Activated T-helper 1 cell treated with anti-CD3 and anti-CD28 coated beads, Interleukin-12 subunit alpha, Interleukin-12 subunit beta, Interleukin-2, Interleukin-4 antibody, amounts not matched to agents 30 ng/mL and 10 ng/mL and 1 ng/mL, durations not matched to agents 14 hours and 24 hours and 36 hours (primary cell): ENCODE data around the gene KLHDC8A. TPM values are rescaled to one million over a fixed set of nuclear protein-coding genes. Genes with fewer than 3 reads are reported as not detected.
A peak's percentile ranks its signal among the peaks of the same experiment; 100 is the strongest.

Source experiments
- DNase-seq: peaks from one replicate; pipeline ENCODE4 v3.0.0; 2021; ENCODE audit warnings: low spot score
- H3K27ac Mint-ChIP-seq: one replicate; pipeline ENCODE4 v1.8.0; 2021; ENCODE audit warnings: mild to moderate bottlenecking, mixed read lengths
- H3K27me3 Mint-ChIP-seq: one replicate; pipeline ENCODE4 v1.8.0; 2022; ENCODE audit warnings: mild to moderate bottlenecking, moderate library complexity, mixed read lengths; ENCODE audit not compliant: insufficient read depth
- H3K36me3 Mint-ChIP-seq: one replicate; pipeline ENCODE4 v1.8.0; 2021; ENCODE audit warnings: low read depth, mixed read lengths
- H3K4me1 Mint-ChIP-seq: one replicate; pipeline ENCODE4 v1.8.0; 2021; ENCODE audit warnings: low read depth, mixed read lengths
- H3K4me3 Mint-ChIP-seq: one replicate; pipeline ENCODE4 v1.8.0; 2021; ENCODE audit warnings: mild to moderate bottlenecking, moderate library complexity, mixed read lengths
- H3K9me3 Mint-ChIP-seq: one replicate; pipeline ENCODE4 v1.8.0; 2021; ENCODE audit warnings: mixed read lengths
- intact Hi-C: fragments of 100-400 bp; cut with micrococcal nuclease; formaldehyde crosslinking; loops from one replicate; pipeline ENCODE4 v1.15.1; 2024
- total RNA-seq: library from RNA; stranded (reverse); gene quantifications from 2 replicates; pipeline ENCODE4 v1.2.3, GENCODE V29; 2022

Gene KLHDC8A
- total RNA-seq, 1 donor from 2014 or later, result not detected

DNA sequence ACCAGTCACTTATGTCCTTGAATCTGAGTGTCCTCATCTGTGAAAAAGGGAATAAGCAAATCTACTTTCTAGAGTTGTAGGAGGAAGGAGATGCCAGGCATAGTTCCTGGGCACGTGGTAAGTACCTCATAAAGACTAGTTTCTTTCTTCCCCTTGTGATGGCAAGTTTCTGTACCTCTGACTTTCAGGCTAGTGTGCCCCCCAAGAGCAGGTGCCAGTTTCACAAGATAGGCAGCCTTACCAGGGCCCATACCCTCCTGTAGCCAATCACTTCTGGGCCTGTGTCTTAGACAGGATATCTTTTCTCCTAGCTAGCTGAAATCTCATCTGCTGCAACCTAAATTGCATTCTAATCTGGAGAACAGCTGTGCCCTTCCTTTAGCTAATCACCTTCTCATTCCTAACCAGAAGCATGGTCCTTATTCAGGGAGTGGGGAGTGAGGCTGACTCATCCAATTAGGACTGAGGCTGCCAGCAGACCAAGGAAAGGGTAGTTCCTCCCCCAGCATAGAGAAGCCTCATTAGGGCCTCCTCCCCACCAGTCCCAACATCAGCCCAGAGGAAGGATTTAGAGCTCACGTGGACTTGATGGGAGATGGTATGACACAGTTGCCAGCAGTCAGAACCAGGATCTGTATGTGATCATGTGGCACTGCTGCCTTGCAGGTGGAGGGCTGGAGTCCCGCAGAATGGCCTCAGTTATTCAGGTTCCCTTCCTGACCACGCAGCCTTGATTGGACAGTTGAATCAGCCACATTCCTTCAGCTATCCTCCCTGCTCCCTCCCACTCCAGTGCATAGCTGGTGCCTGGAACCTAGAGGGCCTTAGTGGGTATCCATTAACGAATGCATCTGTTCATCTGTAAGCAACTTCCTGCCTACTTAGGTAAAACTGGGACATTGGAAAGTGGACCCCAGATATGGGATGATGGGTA, 7.9 kb downstream of the KLHDC8A start:
- no peak for DNase-seq
- Mint-ChIP-seq H3K4me1 (peaks cover 8% of the 10 kb centered on the region), H3K9me3 (no peaks in the 10 kb centered on the region), H3K27ac (no peak overlapping the region), H3K27me3 (peaks cover 38% of the 10 kb centered on the region), H3K36me3 (no peaks in the 10 kb centered on the region), H3K4me3 (no peak overlapping the region)
- intact Hi-C loops, result no loop called here

DNA sequence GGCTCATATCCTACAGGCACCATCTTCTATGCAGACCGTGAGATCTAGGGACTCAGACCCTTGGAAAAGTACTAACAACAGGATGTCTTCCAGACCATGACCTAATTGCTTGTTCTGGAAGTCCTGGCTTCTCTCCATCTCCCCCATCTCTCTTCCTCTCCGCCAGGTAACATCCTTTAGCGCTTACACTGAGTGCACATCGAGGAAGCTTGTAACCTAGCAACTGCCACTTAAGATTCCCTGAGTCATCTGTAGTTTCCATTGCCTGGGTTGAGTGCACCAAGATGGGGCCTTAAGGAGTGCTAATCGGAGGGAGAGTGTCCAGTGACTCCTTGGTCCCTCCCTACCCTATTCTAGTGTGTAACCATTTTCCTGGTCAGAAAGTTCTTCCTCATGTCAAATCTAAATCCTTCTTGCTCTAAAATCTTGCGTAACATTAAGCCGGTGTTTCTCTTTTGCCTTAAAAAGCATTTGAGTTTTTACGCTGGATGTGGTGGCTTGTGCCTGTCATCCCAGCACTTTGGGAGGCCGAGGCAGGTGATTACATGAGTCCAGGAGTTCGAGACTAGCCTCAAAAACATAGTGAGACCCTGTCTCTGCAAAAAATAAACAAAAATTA, 9.7 kb downstream of the KLHDC8A start:
- Mint-ChIP-seq H3K27ac (no peak overlapping the region), H3K4me1 (peaks cover 14% of the 10 kb centered on the region), H3K4me3 (no peak overlapping the region), H3K9me3 (no peaks in the 10 kb centered on the region), H3K36me3 (no peaks in the 10 kb centered on the region), H3K27me3 (peaks cover 40% of the 10 kb centered on the region)
- DNase-seq, result no peak
- intact Hi-C loops, result no loop called here

DNA sequence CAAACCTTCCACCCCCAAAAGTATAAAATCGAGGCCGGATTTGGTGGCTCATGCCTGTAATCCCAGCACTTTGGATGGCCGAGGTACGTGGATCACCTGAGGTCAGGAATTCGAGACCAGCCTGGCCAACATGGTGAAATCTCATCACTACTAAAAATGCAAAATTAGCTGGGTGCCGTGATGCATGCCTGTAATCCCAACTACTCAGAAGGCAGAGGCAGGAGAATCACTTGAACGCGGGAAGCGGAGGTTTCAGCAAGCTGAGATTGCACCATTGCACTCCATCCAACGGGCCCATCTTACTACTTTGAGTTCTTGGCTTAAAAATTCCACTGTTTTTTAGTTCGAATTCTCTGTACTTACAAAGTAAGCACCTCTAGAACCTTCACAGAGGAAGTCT, 11.0 kb downstream of the KLHDC8A start:
- Mint-ChIP-seq H3K36me3 (no peaks in the 10 kb centered on the region), H3K4me1 (peaks cover 14% of the 10 kb centered on the region), H3K27me3 (peaks cover 47% of the 10 kb centered on the region), H3K9me3 (no peaks in the 10 kb centered on the region), H3K4me3 (no peak overlapping the region), H3K27ac (no peak overlapping the region)
- intact Hi-C loops, result no loop called here
- DNase-seq, result no peak

DNA sequence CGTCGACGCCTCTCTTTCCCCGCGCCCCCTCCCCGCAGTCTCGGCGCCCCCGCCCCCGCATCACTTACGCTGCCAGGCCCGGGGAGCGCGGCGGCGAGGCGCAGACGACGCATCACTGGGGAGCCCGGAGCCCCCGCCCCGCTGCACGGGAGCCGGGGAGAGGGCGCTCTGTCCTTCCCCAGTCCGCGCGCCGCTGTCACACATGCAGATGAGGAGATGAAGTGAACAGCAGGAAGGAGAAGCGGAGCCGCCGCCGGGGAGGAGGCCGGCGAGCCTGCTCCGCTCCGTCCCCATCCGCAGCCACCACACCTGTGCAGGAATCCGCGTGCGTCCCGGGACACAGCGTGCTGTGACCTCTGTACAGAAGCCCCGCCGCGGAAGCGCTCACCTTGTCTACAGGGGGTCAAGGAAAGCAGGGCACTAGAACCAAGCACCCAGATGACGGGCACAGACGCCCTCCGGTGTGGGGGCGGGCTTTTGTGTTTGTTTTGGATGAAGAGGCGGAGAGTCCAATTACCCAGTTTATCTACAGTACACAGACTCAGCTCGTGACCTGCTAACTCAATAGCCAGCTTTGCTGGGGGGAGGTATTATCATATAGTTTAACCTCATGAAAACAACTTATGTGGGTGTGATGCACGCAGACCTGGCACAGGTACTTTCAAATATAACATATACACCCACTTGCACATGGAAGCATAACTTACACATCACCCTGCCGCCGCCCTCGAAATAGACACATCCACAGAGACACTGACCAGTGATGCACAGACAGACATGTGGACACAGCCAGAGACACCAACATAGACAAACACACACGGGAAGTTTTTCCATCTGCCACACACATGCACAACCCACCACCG, 12.4 kb downstream of the KLHDC8A start:
- H3K4me3 Mint-ChIP-seq, result peak overlapping the region; percentile 53
- peaks cover 48% of the 10 kb centered on the region for H3K27me3 Mint-ChIP-seq
- intact Hi-C loops, result no loop called here
- DNase-seq, result peak; percentile 19
- no peaks in the 10 kb centered on the region for H3K36me3 Mint-ChIP-seq
- no peaks in the 10 kb centered on the region for H3K9me3 Mint-ChIP-seq
- H3K4me1 Mint-ChIP-seq, result peaks cover 18% of the 10 kb centered on the region
- no peak overlapping the region for H3K27ac Mint-ChIP-seq

DNA sequence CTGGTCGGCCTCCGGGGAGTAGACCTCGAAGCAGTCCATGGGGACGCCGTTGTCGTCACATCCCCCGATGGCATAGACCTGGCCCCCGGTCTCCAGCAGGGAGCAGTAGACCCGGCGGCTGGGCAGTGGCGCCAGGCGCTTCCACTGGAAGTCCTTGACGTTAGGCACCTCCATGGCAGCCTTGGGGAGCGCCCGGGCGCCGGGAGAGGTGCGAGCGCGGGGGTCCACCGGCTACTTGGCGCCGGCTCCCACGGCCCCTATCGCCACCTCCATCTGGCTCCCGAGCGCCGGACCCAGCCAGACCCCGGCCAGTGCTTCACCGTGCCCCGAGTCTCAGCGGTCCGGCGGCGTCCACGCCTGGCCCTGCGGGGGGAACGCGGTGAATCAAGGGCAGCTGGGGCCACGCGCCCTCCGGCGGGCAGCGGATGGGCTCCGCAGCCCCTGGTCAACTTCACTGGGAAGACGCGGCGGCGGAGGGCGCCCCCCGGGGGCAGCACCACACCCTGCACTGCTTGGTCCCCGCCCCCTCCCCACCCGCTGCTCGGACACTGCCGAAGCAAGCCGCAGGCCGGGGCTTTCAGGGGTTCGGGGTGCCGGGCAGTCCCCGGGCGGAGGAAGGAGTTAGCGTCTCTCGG, 13.2 kb downstream of the KLHDC8A start:
- Mint-ChIP-seq H3K27me3 (peaks cover 50% of the 10 kb centered on the region), H3K9me3 (no peaks in the 10 kb centered on the region), H3K4me1 (peaks cover 19% of the 10 kb centered on the region), H3K4me3 (no peak overlapping the region), H3K36me3 (no peaks in the 10 kb centered on the region), H3K27ac (no peak overlapping the region)
- no peak for DNase-seq
- intact Hi-C loops, result no loop called here

DNA sequence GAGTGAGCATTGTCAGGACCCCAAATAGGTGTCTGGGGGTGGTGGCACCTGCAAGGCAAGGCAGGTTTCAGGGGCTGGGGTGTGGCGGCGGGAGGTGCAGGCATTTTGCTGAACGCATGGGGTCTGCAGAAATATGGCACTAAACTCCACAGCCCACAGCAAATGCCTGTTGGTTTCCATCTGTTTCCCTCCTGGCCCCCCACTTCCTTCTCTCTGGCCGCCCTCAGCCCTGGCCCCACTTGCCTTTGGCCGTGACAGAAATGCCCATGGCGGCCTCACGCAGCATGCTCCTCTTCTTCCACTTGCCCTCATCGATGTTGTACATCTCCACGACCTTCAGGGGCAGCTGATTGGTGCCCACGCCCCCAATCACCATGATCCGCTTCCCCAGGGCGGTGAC, 13.7 kb downstream of the KLHDC8A start:
- intact Hi-C loops, result no loop called here
- no peak for DNase-seq
- Mint-ChIP-seq H3K27ac (no peak overlapping the region), H3K36me3 (no peaks in the 10 kb centered on the region), H3K4me1 (peaks cover 19% of the 10 kb centered on the region), H3K9me3 (no peaks in the 10 kb centered on the region), H3K4me3 (peak overlapping the region; percentile 61), H3K27me3 (peaks cover 55% of the 10 kb centered on the region)

DNA sequence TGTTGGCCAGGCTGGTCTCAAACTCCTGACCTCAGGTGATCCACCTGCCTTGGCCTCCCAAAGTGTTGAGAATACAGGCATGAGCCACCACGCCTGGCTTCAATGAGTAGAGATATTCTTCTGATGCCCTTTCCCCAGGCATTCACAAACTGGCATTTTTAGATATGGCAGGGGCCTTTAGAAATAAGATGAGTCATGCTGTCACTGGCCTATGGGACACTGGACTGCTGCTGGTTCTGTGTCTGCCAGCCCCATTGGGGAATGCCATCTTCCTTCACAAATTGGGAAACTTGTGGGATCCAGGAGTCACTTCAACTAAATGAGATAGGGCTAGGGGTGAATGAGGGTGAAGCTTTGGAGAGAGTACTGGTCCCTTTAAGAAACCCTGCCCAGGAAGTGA, 16.0 kb downstream of the KLHDC8A start:
- H3K27ac Mint-ChIP-seq, result no peak overlapping the region
- no peaks in the 10 kb centered on the region for H3K9me3 Mint-ChIP-seq
- intact Hi-C loops, result no loop called here
- H3K4me3 Mint-ChIP-seq, result no peak overlapping the region
- H3K36me3 Mint-ChIP-seq, result no peaks in the 10 kb centered on the region
- H3K4me1 Mint-ChIP-seq, result peaks cover 19% of the 10 kb centered on the region
- no peak for DNase-seq
- H3K27me3 Mint-ChIP-seq, result peaks cover 53% of the 10 kb centered on the region

DNA sequence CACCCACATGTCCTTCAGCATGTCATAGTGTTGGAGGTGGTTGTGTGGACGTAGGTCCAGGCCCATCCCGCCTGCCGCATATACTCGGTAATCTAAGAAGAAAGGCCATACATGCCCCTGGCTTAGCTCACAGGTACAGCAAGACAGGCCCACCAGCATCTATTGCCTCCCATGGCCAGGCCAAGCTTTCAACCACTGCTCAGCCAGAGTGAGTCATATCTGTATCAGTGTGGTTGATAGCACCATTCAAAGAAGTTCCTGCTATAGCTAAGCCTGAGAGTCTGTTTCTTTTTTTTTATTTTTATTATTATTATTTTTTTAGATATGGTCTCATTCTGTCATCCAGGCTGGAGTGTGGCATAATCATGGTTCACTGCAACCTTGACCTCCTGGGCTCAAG, 17.0 kb downstream of the KLHDC8A start:
- intact Hi-C loops, result loop anchor here (10.0 kb wide), 1 partner anchor 365 kb away; no protein-coding TSS in a partner anchor
- H3K4me1 Mint-ChIP-seq, result peaks cover 17% of the 10 kb centered on the region
- H3K36me3 Mint-ChIP-seq, result no peaks in the 10 kb centered on the region
- H3K4me3 Mint-ChIP-seq, result no peak overlapping the region
- no peaks in the 10 kb centered on the region for H3K9me3 Mint-ChIP-seq
- no peak overlapping the region for H3K27ac Mint-ChIP-seq
- H3K27me3 Mint-ChIP-seq, result peaks cover 46% of the 10 kb centered on the region
- no peak for DNase-seq

DNA sequence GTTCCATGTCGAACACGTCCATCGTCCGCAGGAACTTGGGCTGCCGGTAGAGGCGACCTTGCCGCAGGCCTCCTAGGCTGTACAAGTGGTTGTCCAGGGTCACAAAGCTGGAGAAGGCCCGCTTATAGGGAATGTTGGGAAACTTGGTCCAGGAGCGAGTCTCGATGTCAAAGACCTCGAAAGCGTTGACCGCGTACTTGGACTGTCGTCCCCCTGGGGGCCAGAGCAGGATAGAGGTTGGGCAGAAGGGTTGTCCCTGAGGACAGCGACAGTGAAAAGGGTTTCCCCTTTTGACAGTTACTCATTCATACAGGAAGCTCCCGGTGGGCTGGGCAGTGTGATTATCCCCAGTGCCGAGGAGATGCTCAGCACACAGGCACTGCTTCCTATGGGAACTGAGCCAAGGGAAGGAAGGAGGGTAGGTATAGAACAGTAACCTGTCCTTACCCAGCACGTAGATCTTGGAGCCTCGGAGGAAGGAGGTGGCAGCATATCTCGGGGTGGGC, 17.5 kb downstream of the KLHDC8A start:
- H3K27ac Mint-ChIP-seq, result no peak overlapping the region
- peaks cover 41% of the 10 kb centered on the region for H3K27me3 Mint-ChIP-seq
- no peaks in the 10 kb centered on the region for H3K9me3 Mint-ChIP-seq
- no peak for DNase-seq
- H3K4me1 Mint-ChIP-seq, result peaks cover 12% of the 10 kb centered on the region
- H3K4me3 Mint-ChIP-seq, result no peak overlapping the region
- intact Hi-C loops, result loop anchor here (10.0 kb wide), 1 partner anchor 364 kb away; no protein-coding TSS in a partner anchor
- H3K36me3 Mint-ChIP-seq, result no peaks in the 10 kb centered on the region

DNA sequence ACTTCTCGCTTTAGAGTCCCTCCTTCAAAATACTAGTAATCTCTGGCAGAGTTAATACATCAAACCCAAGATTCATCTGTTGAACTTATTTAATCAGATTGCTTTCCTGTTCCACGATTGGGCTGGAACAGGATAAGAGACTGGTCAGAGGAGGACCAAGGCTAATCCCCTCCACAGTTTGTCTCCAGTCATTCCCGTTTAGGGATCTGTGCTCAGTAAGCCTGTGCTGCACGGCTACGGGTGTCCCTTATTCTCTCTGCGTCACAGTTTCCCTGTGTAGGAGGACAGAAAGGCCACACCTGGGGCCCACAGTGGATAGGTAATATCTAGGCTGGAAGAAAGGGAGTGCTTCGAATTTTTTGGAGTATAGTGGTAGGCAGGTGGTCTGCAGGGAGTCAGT, 18.7 kb downstream of the KLHDC8A start:
- Mint-ChIP-seq H3K27me3 (peaks cover 45% of the 10 kb centered on the region), H3K4me3 (no peak overlapping the region), H3K36me3 (no peaks in the 10 kb centered on the region), H3K9me3 (no peaks in the 10 kb centered on the region), H3K4me1 (peaks cover 11% of the 10 kb centered on the region), H3K27ac (no peak overlapping the region)
- no peak for DNase-seq
- intact Hi-C loops, result loop anchor here (10.0 kb wide), 1 partner anchor 363 kb away; no protein-coding TSS in a partner anchor

DNA sequence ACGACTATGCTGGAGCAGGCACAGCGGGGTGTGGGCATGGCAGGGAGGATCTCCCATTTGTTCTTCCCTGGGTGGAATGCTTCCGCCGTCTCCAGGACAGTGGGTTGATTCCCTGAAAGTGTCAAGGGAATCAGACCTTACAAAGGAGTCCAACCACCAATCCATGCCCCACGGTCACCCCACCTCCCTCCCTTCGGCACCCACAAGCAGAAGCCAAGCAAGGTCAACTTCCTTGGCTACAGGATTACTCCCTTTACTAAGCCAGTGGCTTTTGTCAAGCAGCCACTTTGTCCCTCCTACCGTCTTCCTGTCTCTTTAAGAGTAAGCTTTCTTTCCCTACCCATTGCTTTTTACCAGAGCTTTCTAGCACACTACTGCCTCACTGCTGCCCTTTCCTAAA, 19.2 kb downstream of the KLHDC8A start:
- Mint-ChIP-seq H3K4me3 (no peak overlapping the region), H3K27me3 (peaks cover 43% of the 10 kb centered on the region), H3K27ac (no peak overlapping the region), H3K36me3 (no peaks in the 10 kb centered on the region), H3K9me3 (no peaks in the 10 kb centered on the region), H3K4me1 (peaks cover 6% of the 10 kb centered on the region)
- no peak for DNase-seq
- intact Hi-C loops, result loop anchor here (2.0 to 10.0 kb wide), 2 partner anchors 17 to 363 kb away; partner anchors contain the start of gene NUAK2

DNA sequence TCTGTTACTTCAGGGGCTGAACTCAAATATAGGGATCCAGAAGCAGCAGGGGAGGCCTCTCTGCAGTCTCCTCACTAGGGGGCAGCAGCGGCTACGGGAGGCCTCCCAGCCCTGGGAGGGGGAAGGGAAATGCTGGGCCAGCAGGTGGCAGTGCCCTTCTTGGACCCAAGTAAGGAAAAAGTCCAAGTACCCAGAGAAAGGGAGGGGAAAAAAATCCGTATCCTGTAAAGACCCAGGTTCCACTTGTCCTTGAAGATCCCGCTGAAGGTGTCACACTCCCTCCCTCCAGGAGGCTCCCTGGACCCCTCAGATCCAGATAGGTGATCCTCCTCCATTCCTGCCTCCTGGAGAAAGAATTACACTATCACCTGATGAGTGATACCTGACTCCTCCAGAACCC, 21.0 kb downstream of the KLHDC8A start:
- intact Hi-C loops, result loop anchor here (1.0 to 10.0 kb wide), 5 partner anchors 15 to 361 kb away; partner anchors contain the start of gene NUAK2
- no peak overlapping the region for H3K4me3 Mint-ChIP-seq
- H3K4me1 Mint-ChIP-seq, result peaks cover 5% of the 10 kb centered on the region
- peaks cover 39% of the 10 kb centered on the region for H3K27me3 Mint-ChIP-seq
- H3K36me3 Mint-ChIP-seq, result no peaks in the 10 kb centered on the region
- H3K9me3 Mint-ChIP-seq, result no peaks in the 10 kb centered on the region
- no peak overlapping the region for H3K27ac Mint-ChIP-seq
- DNase-seq, result peak; percentile 65
